GM04504 (cell line): ENCODE measurements around the gene MORF4L2.
A peak's percentile ranks its signal among the peaks of the same experiment; 100 is the strongest.

Source experiments
- DNase-seq: peaks from one replicate; pipeline ENCODE4 v3.0.0-alpha.2; 2012; ENCODE audit warnings: low read depth

The MORF4L2 gene, protein sequence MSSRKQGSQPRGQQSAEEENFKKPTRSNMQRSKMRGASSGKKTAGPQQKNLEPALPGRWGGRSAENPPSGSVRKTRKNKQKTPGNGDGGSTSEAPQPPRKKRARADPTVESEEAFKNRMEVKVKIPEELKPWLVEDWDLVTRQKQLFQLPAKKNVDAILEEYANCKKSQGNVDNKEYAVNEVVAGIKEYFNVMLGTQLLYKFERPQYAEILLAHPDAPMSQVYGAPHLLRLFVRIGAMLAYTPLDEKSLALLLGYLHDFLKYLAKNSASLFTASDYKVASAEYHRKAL

DNA sequence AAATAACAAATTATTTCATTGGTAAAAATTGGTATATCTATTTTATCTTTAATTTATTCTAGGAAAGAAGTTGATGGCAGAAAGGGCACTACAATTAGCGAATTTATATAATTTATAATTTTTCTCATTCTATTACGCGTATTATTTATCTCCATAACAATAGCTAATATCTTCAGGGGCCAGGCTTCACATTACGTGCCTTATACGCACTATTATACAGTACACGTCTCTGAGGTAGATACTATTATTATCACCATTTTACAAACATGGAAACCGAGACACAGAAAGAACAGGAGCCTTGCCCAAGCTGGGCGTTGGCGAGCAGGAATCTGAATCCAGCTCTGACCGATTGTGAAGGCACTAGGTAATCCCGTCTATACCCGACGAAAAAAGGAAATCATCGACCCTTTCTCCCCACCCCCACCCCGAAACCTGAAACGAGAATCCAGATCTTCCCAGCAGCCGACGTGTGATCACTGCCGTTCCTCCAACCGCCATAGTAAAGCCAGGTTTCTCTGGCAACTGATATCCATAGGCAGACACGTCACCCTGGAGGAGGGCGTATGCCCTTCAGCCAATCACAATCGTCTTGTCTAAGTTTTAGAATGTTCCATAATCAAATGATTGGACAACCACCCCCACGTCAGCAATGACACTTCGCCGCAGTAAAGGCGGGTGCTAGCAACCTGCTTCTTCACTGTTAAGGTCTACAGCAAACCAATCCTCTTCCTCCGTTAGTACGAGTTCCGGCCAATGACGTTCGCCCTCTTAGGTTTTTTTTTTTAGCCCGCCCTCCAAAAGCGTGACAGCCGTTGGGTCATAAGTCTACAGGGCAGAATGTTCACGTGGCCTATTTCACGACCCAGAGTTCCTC is at the start of gene MORF4L2:
Gene MORF4L2 (minus strand): TSS at position 501 of the 874 bp plus-strand sequence. CDS start 9,672 bp downstream, outside the sequence.
- DNase-seq: peak; percentile 94

DNA sequence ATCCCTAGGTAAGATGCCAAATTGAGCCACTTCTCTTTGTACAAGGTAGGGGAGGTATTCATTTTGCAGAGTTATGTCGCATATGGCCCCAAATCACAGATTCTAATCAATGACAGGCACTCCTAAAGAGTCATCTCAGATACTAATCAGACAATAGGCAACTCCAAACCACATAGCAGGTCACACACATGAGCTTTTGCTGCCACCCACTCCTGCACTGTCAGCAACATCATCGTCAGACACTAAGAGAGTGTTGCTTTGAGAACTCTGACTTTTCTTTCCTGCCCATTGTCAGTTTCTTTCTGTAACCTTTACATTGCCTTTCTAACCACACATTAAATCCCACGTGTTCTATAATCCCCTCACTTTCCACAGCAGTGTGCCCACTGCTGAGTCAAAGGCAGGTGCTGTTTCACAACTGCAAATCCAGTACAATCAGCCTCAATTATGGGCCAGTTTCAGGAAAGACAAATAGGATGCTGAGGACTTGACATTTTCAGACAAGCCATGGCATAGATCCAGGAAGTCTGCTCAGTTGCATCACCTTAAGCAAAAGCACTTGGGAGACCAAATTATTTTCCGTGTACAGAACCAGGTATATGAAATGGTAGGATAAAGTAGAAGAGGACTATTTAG is 47.7 kb upstream of the MORF4L2 start:
- DNase-seq: no peak

GRCh38 chrX:103733017-103733416 is 46.5 kb upstream of the MORF4L2 start:
- no peak for DNase-seq

DNA sequence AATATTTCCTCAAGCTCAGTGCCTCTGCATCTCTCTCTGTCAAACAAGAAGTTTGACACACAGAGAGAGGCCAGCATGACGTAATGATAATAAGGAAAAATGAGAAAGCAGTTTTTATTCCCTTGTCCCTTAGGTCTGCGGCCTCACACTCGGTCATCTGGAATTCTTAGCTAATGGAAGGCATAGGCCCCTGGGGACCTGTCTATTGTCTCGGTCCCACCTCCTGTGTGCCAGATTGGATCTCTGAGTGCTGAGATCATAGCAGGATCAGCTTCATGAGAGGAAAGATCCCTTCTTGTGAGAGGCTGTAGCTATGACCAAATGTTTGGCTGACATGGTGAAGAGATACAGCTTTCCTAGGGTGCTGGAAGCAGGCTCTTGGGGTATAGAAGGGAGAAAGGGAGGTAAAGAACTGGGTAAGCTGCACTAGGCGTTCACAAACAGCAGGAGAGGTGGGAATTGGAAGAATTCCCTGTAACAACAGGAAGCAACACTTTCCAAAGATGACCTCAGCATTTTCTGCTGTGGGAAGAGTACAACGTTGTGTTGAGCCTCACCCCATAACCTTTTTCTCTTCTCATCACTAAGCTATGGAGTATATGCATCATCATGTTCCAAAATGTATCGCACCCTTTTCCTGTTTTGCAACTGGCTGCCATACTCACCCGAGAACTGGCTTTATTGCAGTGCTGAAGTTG is 44.4 kb upstream of the MORF4L2 start:
- peak; percentile 56 for DNase-seq

DNA sequence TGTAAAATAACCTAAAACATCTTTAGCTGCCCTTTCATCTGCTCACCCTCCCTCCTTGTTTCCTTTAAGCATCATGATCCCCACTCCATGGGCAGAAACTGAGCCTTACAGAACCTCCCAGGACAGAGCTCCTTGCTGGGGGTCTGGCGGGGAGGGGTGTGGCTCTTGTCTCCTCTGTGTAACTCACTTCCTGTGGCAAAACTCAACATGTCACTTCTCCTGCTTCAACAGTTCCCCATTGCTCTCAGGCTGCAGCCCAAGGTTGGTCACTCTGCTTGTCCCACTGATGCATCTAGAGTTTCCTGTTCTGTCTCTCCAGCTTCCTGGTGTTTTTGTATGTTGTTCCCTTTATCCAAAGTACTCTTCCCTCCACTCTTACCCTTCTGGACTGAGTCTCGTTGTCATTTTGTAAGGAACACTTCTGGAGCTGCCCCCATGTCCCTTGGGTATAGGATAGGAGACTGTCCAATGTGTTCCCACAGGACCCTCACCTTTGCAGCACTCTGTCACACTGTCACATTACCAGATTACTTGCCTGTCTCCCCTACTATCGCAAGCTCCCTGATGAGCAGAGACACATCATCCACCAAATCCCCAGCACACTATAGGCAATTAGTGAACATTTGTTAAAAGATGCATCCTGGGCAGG is 43.8 kb upstream of the MORF4L2 start:
- no peak for DNase-seq

DNA sequence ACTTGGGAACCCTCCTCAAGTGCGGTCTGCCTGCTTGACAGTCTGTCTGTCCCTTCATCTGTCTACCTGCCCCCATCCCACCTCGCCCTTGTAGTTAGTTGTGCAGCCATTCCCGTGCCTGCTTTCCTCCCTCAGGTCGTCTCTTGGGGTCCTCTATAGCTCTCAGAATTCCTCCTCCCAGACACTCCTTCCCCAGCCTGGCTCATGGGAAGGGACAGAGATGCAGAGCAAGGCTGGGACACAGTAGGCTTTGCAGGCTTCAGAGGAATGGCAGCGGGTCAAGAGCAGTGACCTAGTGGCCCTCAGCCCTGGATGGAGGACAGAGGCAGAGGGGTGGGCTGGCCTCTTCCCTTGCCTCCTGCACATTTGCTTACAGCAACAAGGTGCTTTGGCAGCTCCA is 42.5 kb upstream of the MORF4L2 start:
- DNase-seq: no peak

DNA sequence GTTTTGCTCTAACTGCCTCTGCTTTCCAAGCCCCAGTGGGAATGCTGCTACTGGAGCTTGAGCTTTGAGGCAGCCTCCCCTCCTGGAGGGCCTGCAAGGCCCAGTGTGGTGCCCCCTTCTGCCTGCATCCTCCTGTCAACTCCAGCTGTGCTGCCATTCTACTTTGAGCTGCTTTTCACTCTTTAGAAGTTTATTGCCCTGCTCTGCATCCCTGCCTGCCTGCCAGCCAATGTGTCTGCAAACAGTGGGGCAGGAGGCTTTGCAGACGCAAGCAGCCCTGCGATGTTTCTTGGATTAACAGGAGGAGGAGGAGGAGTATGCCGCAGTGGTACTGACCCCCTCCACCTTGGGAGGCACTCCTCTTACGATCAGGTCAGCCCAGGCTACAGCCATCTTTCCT is 40.6 kb upstream of the MORF4L2 start:
- no peak for DNase-seq

GRCh38 chrX:103726477-103726876 is 40.0 kb upstream of the MORF4L2 start:
- DNase-seq: no peak

DNA sequence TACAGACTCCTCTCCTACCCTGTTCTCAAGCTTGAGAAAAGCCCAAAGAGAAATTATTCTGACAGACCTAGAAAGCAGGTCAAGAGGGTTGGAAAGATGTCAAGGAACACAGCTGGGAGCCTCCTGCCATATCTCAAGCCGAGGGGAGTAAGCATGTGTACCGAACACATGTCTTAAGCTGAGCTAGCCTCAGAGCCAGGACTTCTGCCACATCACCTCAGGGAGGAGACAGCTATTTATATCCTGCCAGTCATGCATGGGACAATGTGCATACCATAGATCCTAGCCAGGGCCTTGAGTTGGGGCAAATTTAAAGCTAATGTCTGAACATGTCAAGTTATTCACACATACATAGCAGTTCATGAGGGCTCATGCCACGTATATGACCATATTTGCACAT is 36.0 kb upstream of the MORF4L2 start:
- DNase-seq: no peak

DNA sequence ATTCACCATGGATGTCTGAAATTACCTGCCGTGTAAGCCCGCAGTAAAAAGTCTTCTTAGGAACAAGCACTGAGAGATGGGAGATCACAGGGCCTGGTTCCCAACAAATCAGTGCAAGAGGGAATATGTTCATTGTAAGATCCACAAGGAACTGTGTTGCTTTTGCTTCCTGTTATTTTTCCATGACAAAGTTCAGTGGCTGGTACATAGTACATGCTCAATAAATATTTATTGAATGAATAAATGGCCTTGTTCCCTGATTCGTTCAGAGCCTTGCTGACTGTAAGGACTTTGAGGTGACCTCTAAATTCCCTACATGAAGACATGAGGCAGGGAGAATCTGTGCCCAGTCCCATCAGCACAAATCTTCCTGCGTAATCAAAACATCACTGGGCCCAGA is 31.6 kb upstream of the MORF4L2 start:
- DNase-seq: no peak

DNA sequence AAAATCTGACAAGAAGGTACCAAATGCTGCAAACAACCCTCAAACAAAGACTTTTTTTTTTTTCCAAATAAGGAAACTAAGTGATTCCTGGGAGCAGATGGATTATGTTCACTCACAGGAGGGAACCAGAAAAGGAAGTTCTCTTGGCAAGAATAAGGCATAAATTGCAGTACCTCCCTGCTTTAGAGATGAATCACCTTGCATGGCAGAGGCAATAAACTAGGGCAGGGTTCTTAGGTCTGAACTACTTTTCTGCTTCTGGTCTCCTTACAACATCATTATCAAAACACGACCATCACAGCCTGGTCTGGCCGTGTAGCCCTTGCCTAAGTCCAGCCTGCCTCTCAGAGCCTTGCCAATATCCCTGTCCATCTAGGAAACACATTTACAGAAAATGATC is 30.5 kb upstream of the MORF4L2 start:
- peak; percentile 65 for DNase-seq

DNA sequence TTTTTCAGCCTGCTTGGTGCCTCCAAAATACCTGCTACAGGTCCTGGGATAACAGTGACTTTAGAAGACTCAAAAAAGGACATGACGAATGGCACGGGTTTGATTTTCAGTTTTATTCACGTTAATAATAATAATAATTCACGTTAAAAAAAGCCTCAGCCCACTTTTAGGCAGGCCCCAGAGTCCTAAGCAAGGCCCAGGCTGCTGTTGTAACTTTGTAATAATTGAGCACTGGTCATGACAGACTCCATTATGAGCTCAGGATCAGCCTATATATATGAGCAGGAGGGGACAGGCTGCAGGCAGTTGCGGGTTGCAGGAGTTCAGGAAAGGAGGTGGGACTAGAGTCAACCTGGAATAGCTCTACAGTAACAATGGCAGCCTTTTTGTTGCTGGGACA is 24.1 kb upstream of the MORF4L2 start, which contains the start of gene TMEM31:
Gene TMEM31 (plus strand): TSS at position 301 of the 400 bp plus-strand sequence. CDS start 1,350 bp downstream, outside the sequence.
- no peak for DNase-seq

DNA sequence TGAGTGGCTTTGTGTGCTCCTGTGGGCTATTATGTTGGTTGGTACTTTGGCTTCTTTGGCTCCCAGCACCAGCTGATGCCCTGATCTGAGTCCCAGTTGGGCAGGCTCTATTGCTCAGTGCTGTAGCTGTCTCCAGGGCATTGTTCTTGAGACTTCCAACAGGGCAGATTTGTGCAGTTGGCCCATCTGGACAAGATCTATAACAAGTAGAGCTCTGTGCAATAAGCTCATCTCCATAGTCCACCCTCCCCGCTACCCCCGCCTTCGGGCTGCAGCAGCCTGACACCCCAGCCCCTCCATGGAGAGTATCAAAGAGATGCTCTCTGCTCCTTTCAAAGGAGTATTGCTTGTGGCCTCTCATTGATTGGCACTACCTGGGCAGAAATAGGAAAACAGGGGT is 18.4 kb upstream of the MORF4L2 start:
- no peak for DNase-seq

- DNase-seq: no peak
Measured at GRCh38 chrX:103699243-103699642, 12.7 kb upstream of the MORF4L2 start.

DNA sequence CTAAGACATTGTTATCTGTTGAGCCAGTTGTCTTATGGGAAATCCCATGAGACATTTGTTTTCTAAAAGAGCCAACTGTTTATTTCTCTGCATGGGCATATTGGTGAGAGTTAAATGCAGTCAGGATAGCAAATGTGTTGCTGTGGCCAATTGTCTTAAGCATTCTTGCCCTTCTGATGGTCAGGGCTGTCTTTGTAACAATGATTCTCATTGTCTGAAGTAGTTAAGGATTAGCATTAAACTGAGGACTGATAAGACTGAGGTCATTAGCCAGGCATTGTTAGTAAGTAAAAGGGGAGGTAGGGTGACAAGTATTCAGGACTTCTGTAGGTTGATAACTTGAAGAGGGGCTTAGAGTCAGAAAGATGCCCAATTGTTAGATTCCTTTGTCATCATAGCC is 11.2 kb upstream of the MORF4L2 start:
- DNase-seq: no peak

DNA sequence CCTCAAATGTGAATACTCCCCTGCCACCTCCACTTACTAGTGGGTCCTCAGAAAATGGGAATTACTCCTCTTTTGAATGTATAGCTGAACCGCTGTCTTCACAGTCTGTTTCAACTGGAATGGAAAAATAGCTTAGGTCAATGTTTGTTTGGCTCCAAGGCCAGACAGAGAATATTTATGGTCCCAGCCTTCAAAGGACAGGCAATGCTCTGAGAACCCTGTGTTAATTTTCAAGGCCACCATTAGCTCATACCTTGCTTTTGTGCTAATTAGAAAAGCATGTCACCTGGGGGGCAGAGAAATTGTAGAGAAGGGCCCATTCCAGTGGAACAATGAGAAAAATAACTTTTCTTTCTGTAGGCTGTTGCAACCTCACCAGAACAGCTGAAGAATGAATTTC is 4.6 kb upstream of the MORF4L2 start:
- DNase-seq: no peak

DNA sequence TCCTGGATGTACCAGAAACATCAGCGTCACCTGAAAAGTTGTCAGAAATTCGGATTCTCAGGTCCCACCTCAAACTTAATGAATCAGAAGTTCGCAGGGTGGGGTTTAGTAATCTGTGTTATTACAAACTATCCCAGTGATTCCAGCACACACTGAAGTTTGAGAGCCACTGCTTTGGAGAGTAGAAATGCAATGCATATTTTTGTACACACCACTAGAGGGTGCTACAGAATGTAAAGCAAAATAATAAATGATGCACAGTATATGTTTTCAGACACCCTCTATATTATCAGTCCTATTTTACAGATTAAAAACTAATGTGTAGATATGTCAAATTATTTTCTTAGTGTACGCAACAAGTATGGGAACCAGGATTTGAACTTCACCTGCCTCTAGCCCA is 2.4 kb upstream of the MORF4L2 start:
- no peak for DNase-seq

DNA sequence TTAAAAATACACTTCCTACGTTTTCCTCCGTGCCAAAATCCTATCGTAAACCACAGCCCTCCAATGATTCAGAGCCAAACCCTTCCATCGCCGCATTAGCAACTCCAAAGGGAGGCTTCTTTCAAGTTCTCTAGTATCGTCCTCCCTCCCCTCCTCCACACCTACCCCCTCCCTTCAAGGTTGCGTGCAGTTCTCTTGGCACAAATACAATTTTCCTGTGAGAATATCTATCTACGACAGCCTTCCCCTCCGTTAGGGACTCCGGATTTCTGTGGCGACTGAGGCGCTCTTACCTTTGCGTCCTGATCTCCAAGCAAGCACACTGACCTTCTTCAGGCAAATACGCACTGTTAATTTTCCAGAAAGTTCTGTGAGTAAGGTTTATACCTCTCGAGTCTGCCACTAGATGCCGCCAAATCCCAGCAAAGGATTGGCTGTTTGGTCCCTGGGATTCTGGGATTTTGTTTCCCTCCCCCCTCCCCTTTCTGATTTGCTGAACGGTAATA is 1.2 kb upstream of the MORF4L2 start:
- peak; percentile 44 for DNase-seq

DNA sequence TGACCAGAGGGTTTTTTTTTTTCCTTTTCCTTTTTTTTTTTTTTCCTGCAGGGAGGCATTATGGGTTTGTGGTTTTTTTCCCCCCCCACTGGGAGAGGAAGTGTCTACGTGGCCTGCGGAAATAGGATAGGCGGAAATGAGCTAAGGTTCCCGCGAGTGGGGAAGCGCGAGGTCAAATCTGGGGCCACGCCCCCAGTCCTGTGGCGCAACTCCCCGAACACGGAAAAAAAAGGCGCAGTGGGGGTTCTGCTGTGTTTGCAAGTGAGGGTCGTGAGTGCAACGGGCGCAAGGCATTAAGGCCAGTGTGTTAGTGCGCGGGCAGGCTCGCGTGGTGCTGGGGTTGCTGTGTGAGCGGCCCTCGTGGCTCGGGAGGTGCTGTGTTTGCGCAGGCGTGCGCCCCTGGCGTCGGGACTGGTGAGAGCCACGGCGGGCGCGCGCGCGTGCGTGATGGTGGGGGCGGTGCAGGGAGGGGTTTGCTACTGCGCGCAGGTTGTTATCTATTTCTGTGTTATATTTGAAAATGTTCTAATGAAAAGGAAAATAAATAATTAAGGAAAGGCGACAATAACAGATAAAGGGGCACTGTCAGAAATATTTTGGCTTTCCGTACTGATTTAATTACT is 685 bp upstream of the MORF4L2 start:
- peak; percentile 60 for DNase-seq

DNA sequence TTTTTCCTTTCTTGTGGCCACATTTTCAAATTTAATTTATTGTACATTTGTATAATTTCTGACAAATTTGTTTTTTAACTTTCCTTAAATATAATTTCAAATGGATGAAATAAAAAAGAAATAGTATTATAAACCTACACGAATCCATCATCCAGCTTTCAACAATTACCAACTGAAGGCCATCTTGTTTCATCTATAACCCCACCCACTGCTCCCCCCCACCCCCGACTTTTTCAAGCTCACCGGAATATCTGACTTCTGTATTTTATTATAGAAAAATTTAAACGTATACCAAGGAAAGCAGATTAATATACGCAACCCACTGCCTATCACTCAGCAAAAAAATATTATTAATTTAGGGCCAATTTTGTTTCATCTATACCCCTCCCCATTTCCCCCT is 1.1 kb downstream of the MORF4L2 start:
- no peak for DNase-seq

DNA sequence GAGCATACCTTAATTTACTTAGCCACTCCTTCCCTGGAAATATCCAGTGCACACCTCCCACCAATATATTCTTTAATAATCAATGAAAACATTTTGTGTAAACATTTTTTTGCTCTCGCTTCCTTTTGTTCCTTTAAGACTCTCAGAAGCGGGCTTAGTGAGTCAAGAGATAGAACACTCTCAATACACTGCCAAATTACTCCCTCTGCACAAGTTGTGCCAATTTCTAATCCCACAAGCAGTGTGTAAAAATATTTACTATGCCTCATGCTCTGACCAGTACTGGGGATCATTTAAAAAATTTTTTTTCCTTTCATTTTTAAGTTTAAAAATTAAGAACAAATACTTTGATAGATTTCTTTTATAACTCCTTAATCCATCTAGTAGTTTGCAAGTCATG is 5.1 kb downstream of the MORF4L2 start:
- no peak for DNase-seq
